ENCODE measurements around the gene CIDEA. TPM values are rescaled to one million over a fixed set of nuclear protein-coding genes. Genes with fewer than 3 reads are reported as not detected.

CIDEA gene
- total RNA-seq, 4 donors from 2014 or later: 17.5 to 72.2 (median 36.4) TPM

GRCh38 chr18:12291690-12292089 lies 37.5 kb downstream of the CIDEA start:
- 96% methylated on average over 14 of the region's 14 CpGs for WGBS
- TF ChIP-seq, protein P1, sequence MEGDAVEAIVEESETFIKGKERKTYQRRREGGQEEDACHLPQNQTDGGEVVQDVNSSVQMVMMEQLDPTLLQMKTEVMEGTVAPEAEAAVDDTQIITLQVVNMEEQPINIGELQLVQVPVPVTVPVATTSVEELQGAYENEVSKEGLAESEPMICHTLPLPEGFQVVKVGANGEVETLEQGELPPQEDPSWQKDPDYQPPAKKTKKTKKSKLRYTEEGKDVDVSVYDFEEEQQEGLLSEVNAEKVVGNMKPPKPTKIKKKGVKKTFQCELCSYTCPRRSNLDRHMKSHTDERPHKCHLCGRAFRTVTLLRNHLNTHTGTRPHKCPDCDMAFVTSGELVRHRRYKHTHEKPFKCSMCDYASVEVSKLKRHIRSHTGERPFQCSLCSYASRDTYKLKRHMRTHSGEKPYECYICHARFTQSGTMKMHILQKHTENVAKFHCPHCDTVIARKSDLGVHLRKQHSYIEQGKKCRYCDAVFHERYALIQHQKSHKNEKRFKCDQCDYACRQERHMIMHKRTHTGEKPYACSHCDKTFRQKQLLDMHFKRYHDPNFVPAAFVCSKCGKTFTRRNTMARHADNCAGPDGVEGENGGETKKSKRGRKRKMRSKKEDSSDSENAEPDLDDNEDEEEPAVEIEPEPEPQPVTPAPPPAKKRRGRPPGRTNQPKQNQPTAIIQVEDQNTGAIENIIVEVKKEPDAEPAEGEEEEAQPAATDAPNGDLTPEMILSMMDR (IDR thresholded peaks at IDR 0.05): no peak
- TF ChIP-seq POLR2AphosphoS5 (IDR thresholded peaks at IDR 0.05) (no peak), POLR2A (IDR thresholded peaks at IDR 0.05) (no peak), EP300 (IDR thresholded peaks at IDR 0.05) (no peak)
- peaks cover 20% of the 10 kb centered on the region for H3K4me1 ChIP-seq

GRCh38 chr18:12293831-12294230 lies 39.7 kb downstream of the CIDEA start:
- 76% methylated on average over 11 of the region's 11 CpGs for WGBS
- Histone ChIP-seq H3K27ac (no peak overlapping the region), H3K27me3 (no peaks in the 10 kb centered on the region), H3K9me3 (no peaks in the 10 kb centered on the region), H3K36me3 (no peaks in the 10 kb centered on the region), H3K4me1 (peaks cover 3% of the 10 kb centered on the region), H3K4me3 (no peak overlapping the region)
- TF ChIP-seq EP300 (IDR thresholded peaks at IDR 0.05) (no peak), POLR2AphosphoS5 (IDR thresholded peaks at IDR 0.05) (no peak), POLR2A (IDR thresholded peaks at IDR 0.05) (no peak)
- TF ChIP-seq, protein P1 (IDR thresholded peaks at IDR 0.05): no peak
- DNase-seq (ENCODE audit: low spot score in 2 of 2): peak; percentile 19 to 55

More at GRCh38 chr18:12291690-12292089, 37.5 kb downstream of the CIDEA start:
- no peak overlapping the region for H3K27ac ChIP-seq
- no peak overlapping the region for H3K4me3 ChIP-seq
- no peaks in the 10 kb centered on the region for H3K36me3 ChIP-seq
- peak; percentile 19 to 37 for DNase-seq (ENCODE audit: low spot score in 2 of 2)
- no peaks in the 10 kb centered on the region for H3K27me3 ChIP-seq
- H3K9me3 ChIP-seq: no peaks in the 10 kb centered on the region

- Histone ChIP-seq H3K4me3 (no peak overlapping the region), H3K27ac (no peak overlapping the region), H3K9me3 (no peaks in the 10 kb centered on the region), H3K27me3 (no peaks in the 10 kb centered on the region), H3K36me3 (no peaks in the 10 kb centered on the region), H3K4me1 (no peaks in the 10 kb centered on the region)
- no peak for TF ChIP-seq EP300 (IDR thresholded peaks at IDR 0.05)
- no peak for TF ChIP-seq POLR2A (IDR thresholded peaks at IDR 0.05)
- no peak for TF ChIP-seq POLR2AphosphoS5 (IDR thresholded peaks at IDR 0.05)
- TF ChIP-seq, protein P1 (IDR thresholded peaks at IDR 0.05): no peak
- DNase-seq (ENCODE audit: low spot score in 2 of 2): peak in 1 of 2 donors; percentile 44
- WGBS: 88% methylated on average over 18 of the region's 18 CpGs
These were observed 41.4 kb downstream of the CIDEA start for GRCh38 chr18:12295389-12296086.

- DNase-seq (ENCODE audit: low spot score in 2 of 2): peak; percentile 49 to 60
- Histone ChIP-seq H3K4me1 (no peaks in the 10 kb centered on the region), H3K36me3 (no peaks in the 10 kb centered on the region), H3K27me3 (no peaks in the 10 kb centered on the region), H3K4me3 (no peak overlapping the region), H3K27ac (no peak overlapping the region), H3K9me3 (no peaks in the 10 kb centered on the region)
- WGBS: 87% methylated on average over 3 of the region's 3 CpGs
- TF ChIP-seq EP300 (IDR thresholded peaks at IDR 0.05): no peak
- TF ChIP-seq, protein P1 (IDR thresholded peaks at IDR 0.05): no peak
- TF ChIP-seq POLR2A (IDR thresholded peaks at IDR 0.05): no peak
- no peak for TF ChIP-seq POLR2AphosphoS5 (IDR thresholded peaks at IDR 0.05)
These were observed 41.9 kb downstream of the CIDEA start for GRCh38 chr18:12296087-12296403.

GRCh38 chr18:12296457-12296856 lies 42.3 kb downstream of the CIDEA start:
- Histone ChIP-seq H3K9me3 (no peaks in the 10 kb centered on the region), H3K27me3 (no peaks in the 10 kb centered on the region), H3K36me3 (no peaks in the 10 kb centered on the region), H3K4me3 (no peak overlapping the region), H3K4me1 (no peaks in the 10 kb centered on the region), H3K27ac (no peak overlapping the region)
- WGBS: 75% methylated on average over 1 of the region's 1 CpG
- peak; percentile 34 to 43 for DNase-seq (ENCODE audit: low spot score in 2 of 2)
- TF ChIP-seq EP300 (IDR thresholded peaks at IDR 0.05) (no peak), POLR2AphosphoS5 (IDR thresholded peaks at IDR 0.05) (no peak), POLR2A (IDR thresholded peaks at IDR 0.05) (no peak)
- TF ChIP-seq, protein P1 (IDR thresholded peaks at IDR 0.05): no peak
